GM12891 (cell line): ENCODE data around the gene TM2D3.

Experiments
- PAX5 ChIP-seq: IDR thresholded peaks from 2 replicates; pipeline ENCODE4 v1.6.1; 2011; ENCODE audit warnings: low read length, moderate library complexity, mild to moderate bottlenecking; ENCODE audit not compliant: insufficient read depth, severe bottlenecking
- POLR2A ChIP-seq: IDR thresholded peaks from 2 replicates; pipeline ENCODE4 v1.6.1; 2011; ENCODE audit warnings: low read depth, low read length, control low read depth
- POLR2AphosphoS5 ChIP-seq: IDR thresholded peaks from 2 replicates; pipeline ENCODE4 v1.6.1; 2011; ENCODE audit warnings: low read depth, low read length, control low read depth
- SPI1 ChIP-seq: IDR thresholded peaks from 2 replicates; pipeline ENCODE4 v1.6.1; 2011; ENCODE audit warnings: low read depth, low read length, control low read depth
- TAF1 ChIP-seq: IDR thresholded peaks from 2 replicates; pipeline ENCODE4 v1.6.1; 2011; ENCODE audit warnings: low read depth, low read length, control low read depth

GRCh38 chr15:101667881-101668280 lies 15.7 kb upstream of the TM2D3 start:
- TF ChIP-seq POLR2A (no peak), PAX5 (no peak), POLR2AphosphoS5 (no peak), SPI1 (no peak), TAF1 (no peak)
